A549 (cell line): Measurements from ENCODE around the gene TRAPPC3.

ENCODE experiments used
- BHLHE40 ChIP-seq: IDR thresholded peaks from 2 replicates; pipeline ENCODE4 v1.6.1; 2012; ENCODE audit warnings: low read depth, low read length, inconsistent platforms
- CEBPB ChIP-seq, 2 experiments: fragments of >200 bp in 1 of 2; sonication (Bioruptor Twin) in 1 of 2; formaldehyde crosslinking in 1 of 2; IDR thresholded peaks; 2 replicates each; pipeline ENCODE4 v1.6.1; 2012 to 2016
- CHD4 ChIP-seq: fragments of 200-600 bp; sonication (generic); IDR thresholded peaks from 2 replicates; pipeline ENCODE4 v1.6.1; 2016; ENCODE audit warnings: antibody characterized with exemption, mild to moderate bottlenecking, borderline replicate concordance
- CTCF ChIP-seq: fragments of >200 bp; sonication (Bioruptor Twin); formaldehyde crosslinking; IDR thresholded peaks from 3 replicates; pipeline ENCODE4 v1.5.1; 2016
- E2F6 ChIP-seq: IDR thresholded peaks from 2 replicates; pipeline ENCODE4 v1.6.1; 2012; ENCODE audit warnings: low read depth, borderline replicate concordance
- EHMT2 ChIP-seq: fragments of 200-600 bp; sonication (generic); IDR thresholded peaks from 2 replicates; pipeline ENCODE4 v1.6.1; 2016; ENCODE audit warnings: antibody characterized with exemption, low read depth, mild to moderate bottlenecking, moderate library complexity
- ELK1 ChIP-seq: fragments of 150-350 bp; IDR thresholded peaks from 2 replicates; pipeline ENCODE4 v1.6.1; 2014; ENCODE audit warnings: low read depth, mild to moderate bottlenecking, low read length
- EP300 ChIP-seq, 2 experiments: fragments of >200 bp; sonication (Bioruptor Twin); formaldehyde crosslinking; IDR thresholded peaks; 2 replicates in 1 of 2; 3 replicates in 1 of 2; pipeline ENCODE4 v1.6.1; 2016 to 2017
- HDAC2 ChIP-seq: fragments of 200-600 bp; sonication (generic); IDR thresholded peaks from 2 replicates; pipeline ENCODE4 v1.6.1; 2016
- JUNB ChIP-seq: fragments of >200 bp; sonication (Bioruptor Twin); formaldehyde crosslinking; IDR thresholded peaks from 2 replicates; pipeline ENCODE4 v1.6.1; 2016
- KDM1A ChIP-seq: fragments of 200-600 bp; sonication (generic); IDR thresholded peaks from 2 replicates; pipeline ENCODE4 v1.6.1; 2016; ENCODE audit warnings: low read depth, mild to moderate bottlenecking
- POLR2A ChIP-seq: IDR thresholded peaks from 2 replicates; pipeline ENCODE4 v1.6.1; 2012; ENCODE audit warnings: mild to moderate bottlenecking, low read length
- REST ChIP-seq: fragments of 200-600 bp; sonication (generic); IDR thresholded peaks from 2 replicates; pipeline ENCODE4 v1.6.1; 2016; ENCODE audit warnings: antibody characterized with exemption, mild to moderate bottlenecking, moderate library complexity
- ZSCAN20 ChIP-seq: fragments of 250-450 bp; sonication (Bioruptor Pico); IDR thresholded peaks from 2 replicates; pipeline ENCODE4 v1.8.0; 2022; ENCODE audit warnings: mild to moderate bottlenecking, moderate library complexity

GRCh38 chr1:36150296-36151133, 1.2 kb upstream of the TRAPPC3 start:
- TF ChIP-seq CTCF (no peak), POLR2A (peak; percentile 48; the same call in 1 of the 2 replicates), ELK1 (no peak), CEBPB (IDR thresholded peaks at IDR 0.05) (no peak), E2F6 (no peak), HDAC2 (no peak), REST (no peak), BHLHE40 (no peak), JUNB (no peak), KDM1A (no peak), CHD4 (no peak), EHMT2 (no peak), ZSCAN20 (CRISPR knock-in tag) (no peak), EP300 (IDR thresholded peaks at IDR 0.05) (no peak)
